ENCODE data around the gene PLXDC1.
"Not testable (repeated sequence)": the region's sequence is repeated elsewhere in the genome, so short reads cannot be mapped to it uniquely, and the experiment has no call there.

The PLXDC1 gene

GRCh38 chr17:39058524-39058923, 92.9 kb downstream of the PLXDC1 start:
- ChIA-PET POLR2A (no interaction called here), CTCF (interaction anchor here (1.9 kb wide), 1 partner anchor 94 kb away, joined by 5 read pairs; no protein-coding TSS in a partner anchor)
- TF ChIP-seq, protein P1, sequence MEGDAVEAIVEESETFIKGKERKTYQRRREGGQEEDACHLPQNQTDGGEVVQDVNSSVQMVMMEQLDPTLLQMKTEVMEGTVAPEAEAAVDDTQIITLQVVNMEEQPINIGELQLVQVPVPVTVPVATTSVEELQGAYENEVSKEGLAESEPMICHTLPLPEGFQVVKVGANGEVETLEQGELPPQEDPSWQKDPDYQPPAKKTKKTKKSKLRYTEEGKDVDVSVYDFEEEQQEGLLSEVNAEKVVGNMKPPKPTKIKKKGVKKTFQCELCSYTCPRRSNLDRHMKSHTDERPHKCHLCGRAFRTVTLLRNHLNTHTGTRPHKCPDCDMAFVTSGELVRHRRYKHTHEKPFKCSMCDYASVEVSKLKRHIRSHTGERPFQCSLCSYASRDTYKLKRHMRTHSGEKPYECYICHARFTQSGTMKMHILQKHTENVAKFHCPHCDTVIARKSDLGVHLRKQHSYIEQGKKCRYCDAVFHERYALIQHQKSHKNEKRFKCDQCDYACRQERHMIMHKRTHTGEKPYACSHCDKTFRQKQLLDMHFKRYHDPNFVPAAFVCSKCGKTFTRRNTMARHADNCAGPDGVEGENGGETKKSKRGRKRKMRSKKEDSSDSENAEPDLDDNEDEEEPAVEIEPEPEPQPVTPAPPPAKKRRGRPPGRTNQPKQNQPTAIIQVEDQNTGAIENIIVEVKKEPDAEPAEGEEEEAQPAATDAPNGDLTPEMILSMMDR (IDR thresholded peaks at IDR 0.05; ENCODE audit: control extremely low read depth, extremely low read depth, low read depth, missing control alignments) = no peak

DNA sequence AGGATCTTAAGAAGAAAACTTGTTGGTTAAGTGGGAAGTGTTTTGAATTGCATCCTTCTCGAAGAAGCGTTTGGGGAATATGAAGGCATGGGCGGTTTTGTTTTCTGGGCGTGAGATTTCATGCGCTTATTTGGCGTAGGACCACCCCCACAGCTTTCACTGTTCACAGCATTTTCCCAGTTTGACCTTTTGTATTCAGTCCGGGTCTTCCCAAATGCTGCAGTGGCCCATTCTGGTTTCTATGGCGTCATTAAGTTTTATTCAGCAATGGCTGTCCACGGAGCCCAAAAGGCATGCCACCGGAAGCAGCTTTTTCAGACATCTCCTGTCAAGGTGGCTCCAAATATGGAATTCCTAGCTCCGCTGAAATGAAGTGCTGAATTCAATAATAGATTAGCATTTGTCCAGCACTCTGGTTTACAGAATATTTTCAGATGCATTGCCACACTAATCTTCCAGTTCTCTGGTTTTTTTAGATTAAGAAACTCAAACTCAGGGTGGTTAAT, 93.7 kb downstream of the PLXDC1 start:
- ChIA-PET POLR2A (no interaction called here), CTCF (interaction anchor here (1.7 to 2.8 kb wide), 3 partner anchors 11 to 289 kb away, joined by 3 to 10 read pairs (median 5); no protein-coding TSS in a partner anchor)
- TF ChIP-seq, protein P1 (IDR thresholded peaks at IDR 0.05; ENCODE audit: control extremely low read depth, extremely low read depth, low read depth, missing control alignments) = no peak
- DNase-seq (ENCODE audit: extremely low spot score) = no peak

More at GRCh38 chr17:39058524-39058923, 92.9 kb downstream of the PLXDC1 start:
- no peak for DNase-seq (ENCODE audit: extremely low spot score)

DNA sequence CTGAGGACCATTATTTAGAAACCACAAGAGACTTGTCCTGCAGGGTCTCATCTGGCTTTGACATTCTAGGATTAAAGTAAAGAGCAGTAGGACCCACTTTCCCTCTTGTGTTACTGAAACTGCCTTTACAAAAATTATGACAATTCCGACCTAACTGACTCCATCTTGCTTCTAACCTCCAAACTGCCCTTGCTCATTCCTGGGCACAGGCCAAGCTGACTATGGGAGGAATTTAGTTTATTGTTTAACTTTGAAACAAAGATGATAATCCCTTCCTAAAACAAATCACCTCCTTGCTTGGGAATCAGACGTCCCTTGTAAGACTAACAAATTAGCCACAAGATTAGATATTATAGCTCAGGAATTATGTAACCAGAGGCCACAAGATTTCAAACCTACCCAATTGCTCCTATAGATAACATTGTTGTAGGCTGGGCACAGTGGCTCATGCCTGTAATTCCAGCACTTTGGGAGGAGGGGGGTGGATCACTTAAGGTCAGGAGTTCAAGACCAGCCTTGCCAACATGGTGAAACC, 97.3 kb downstream of the PLXDC1 start:
- TF ChIP-seq, protein P1 (IDR thresholded peaks at IDR 0.05; ENCODE audit: control extremely low read depth, extremely low read depth, low read depth, missing control alignments) = no peak
- CTCF ChIA-PET = interaction anchor here (1.1 to 1.5 kb wide), 2 partner anchors 14 to 71 kb away, joined by 4 to 5 read pairs; no protein-coding TSS in a partner anchor
- DNase-seq (ENCODE audit: extremely low spot score) = no peak
- POLR2A ChIA-PET = no interaction called here

GRCh38 chr17:39052423-39052822, 99.0 kb downstream of the PLXDC1 start:
- CTCF ChIA-PET; POLR2A ChIA-PET; DNase-seq (ENCODE audit: extremely low spot score): not testable (repeated sequence)

GRCh38 chr17:39051001-39051585, 100.3 kb downstream of the PLXDC1 start:
- TF ChIP-seq, protein P1 (IDR thresholded peaks at IDR 0.05; ENCODE audit: control extremely low read depth, extremely low read depth, low read depth, missing control alignments) = no peak
- DNase-seq (ENCODE audit: extremely low spot score) = no peak
- ChIA-PET CTCF (no interaction called here), POLR2A (no interaction called here)

DNA sequence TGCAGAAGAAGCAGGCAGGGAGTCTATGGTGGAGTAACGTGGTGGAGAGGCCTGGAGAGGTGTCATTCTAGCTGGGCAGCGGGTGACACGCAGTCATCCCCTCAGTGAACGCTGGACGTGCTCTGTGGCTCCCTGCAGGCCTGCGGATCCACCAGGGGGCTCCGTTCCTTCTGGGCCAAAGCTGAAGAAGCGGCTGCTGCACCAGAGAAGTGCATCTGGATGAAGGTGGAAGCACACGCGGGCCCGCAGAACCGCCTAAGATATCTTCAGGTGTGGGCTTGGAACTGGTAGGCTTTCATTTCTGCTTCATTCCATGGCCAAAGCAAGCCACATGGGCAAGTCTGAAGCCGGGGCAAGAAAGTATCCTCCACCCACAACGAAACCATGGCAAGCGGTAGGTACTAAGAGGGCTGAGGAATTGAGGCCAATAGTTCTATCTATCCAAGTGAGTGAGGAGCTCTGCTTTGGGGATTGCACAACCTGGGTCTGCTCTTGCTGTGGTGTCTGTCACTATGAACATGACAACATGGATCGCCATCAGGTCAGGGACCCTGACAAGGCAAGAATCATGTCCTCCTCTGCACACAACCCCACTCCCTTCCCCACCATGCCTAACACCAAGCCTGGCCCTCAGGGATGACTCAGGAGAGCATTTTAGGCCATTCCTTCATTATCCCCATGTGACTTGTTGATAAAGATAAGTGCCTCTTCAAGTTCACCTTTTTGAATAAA, 105.3 kb downstream of the PLXDC1 start:
- ChIA-PET CTCF (no interaction called here), POLR2A (interaction anchor here (0.6 kb wide), 1 partner anchor 390 kb away, joined by 4 read pairs; no protein-coding TSS in a partner anchor)
- no peak for DNase-seq (ENCODE audit: extremely low spot score)
- TF ChIP-seq, protein P1 (IDR thresholded peaks at IDR 0.05; ENCODE audit: control extremely low read depth, extremely low read depth, low read depth, missing control alignments) = no peak

DNA sequence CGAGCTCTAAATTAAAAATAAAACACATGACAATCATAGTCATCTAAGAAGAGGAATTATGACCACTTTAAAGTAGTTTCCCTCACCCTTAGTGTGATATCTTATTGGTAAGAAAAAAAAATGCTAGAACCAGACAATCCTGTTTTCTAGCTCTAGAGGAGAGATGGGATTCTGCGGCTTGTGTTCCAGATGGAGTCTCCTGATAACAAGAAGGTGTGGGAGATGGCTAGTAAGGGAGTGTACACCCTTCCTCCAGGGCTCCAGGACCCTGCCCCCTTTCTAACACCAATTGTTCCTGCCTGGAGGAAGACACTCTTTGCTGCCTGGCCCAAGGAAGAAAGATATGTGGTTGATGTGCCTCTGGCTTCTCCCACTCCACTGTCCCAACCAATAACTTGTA, 115.4 kb downstream of the PLXDC1 start:
- DNase-seq (ENCODE audit: extremely low spot score) = no peak
- ChIA-PET POLR2A (no interaction called here), CTCF (no interaction called here)

DNA sequence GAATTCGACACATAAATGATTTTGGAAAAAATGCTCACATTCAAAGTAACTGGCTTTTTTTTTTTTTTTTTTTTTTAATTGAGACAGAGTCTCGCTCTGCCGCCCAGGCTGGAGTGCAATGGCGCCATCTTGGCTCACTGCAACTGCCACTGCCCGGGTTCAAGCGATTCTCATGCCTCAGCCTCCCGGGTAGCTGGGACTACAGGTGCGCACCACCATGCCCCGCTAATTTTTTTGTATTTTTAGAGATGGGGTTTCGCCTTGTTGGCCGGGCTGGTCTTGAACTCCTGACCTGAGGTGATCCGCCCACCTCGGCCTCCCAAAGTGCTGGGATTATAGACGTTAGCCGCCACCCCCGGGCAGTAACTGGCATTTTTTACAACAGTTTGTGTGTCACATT, 115.9 kb downstream of the PLXDC1 start:
- POLR2A ChIA-PET, CTCF ChIA-PET: not testable (repeated sequence)

More for the DNA sequence above, 115.4 kb downstream of the PLXDC1 start:
- TF ChIP-seq, protein P1 (IDR thresholded peaks at IDR 0.05; ENCODE audit: control extremely low read depth, extremely low read depth, low read depth, missing control alignments) = no peak

More for the DNA sequence above, 115.9 kb downstream of the PLXDC1 start:
- DNase-seq (ENCODE audit: extremely low spot score) = not testable (repeated sequence)

Data from GM10248 (cell line).